Mammary epithelial cell (primary cell): ENCODE measurements around the gene CLCN4.

Experiments
- EZH2 ChIP-seq: IDR thresholded peaks from 2 replicates; pipeline ENCODE4 v1.6.1; 2012; ENCODE audit warnings: low read length, inconsistent platforms, borderline replicate concordance
- TF ChIP-seq, protein P1 (sequence below), 2 donors: IDR thresholded peaks in 1 of 2; conservative IDR thresholded peaks in 1 of 2; 2 replicates each; pipeline ENCODE4 v1.5.1; 2011 to 2012; ENCODE audit warnings: inconsistent platforms in 2 of 2, low read length in 2 of 2, mild to moderate bottlenecking in 2 of 2, control low read depth in 1 of 2, low read depth in 1 of 2; ENCODE audit not compliant: insufficient read depth in 1 of 2; ENCODE audit errors: extremely low read depth in 1 of 2

DNA sequence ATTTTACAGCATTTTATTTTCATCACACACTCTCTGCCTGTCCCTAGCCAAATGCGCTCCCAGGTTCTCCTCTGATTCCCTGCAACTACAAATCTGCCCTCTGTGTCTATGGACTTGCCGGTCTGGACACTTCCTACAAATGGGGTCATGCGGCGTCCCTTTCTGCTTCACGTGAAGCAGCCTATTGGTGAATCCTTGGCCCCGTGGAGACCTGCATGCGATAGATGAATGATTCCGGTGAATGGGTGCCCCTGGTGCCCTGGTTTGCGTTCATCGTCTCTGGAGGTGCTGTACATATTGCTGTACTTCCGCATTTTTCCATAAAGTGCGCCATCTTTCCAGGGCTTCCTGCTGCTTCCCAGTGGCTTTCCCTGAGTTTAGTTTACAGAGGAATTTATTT, 27.5 kb upstream of the CLCN4 start:
- TF ChIP-seq, protein P1, sequence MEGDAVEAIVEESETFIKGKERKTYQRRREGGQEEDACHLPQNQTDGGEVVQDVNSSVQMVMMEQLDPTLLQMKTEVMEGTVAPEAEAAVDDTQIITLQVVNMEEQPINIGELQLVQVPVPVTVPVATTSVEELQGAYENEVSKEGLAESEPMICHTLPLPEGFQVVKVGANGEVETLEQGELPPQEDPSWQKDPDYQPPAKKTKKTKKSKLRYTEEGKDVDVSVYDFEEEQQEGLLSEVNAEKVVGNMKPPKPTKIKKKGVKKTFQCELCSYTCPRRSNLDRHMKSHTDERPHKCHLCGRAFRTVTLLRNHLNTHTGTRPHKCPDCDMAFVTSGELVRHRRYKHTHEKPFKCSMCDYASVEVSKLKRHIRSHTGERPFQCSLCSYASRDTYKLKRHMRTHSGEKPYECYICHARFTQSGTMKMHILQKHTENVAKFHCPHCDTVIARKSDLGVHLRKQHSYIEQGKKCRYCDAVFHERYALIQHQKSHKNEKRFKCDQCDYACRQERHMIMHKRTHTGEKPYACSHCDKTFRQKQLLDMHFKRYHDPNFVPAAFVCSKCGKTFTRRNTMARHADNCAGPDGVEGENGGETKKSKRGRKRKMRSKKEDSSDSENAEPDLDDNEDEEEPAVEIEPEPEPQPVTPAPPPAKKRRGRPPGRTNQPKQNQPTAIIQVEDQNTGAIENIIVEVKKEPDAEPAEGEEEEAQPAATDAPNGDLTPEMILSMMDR (conservative IDR thresholded peaks at IDR 0.05 in 1 of 2, IDR thresholded peaks at IDR 0.05 in 1 of 2; ENCODE audit: extremely low read depth in 1 of 2, insufficient read depth in 1 of 2, low read depth in 1 of 2, low read length in 2 of 2) = no peak
- no peak for TF ChIP-seq EZH2
